HG03025 (cell line): ENCODE results near the gene GAGE1.
"Not testable (repeated sequence)": the region's sequence is repeated elsewhere in the genome, so short reads cannot be mapped to it uniquely, and the experiment has no call there.

ENCODE experiments used
- ATAC-seq: cut with Tn5 transposase; IDR thresholded peaks from one replicate; pipeline ENCODE4 v1.9.1; 2021; ENCODE audit warnings: mild to moderate bottlenecking, moderate library complexity; ENCODE audit not compliant: unreplicated experiment, low FRiP score

GAGE1 gene, protein sequence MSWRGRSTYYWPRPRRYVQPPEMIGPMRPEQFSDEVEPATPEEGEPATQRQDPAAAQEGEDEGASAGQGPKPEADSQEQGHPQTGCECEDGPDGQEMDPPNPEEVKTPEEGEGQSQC

GRCh38 chrX:49598720-49599119 is at the start of gene GAGE1:
GAGE1 (plus strand) TSS chrX:49599020; CDS start chrX:49600175, 1,155 bp downstream.
- not testable (repeated sequence) for ATAC-seq

GRCh38 chrX:49550989-49551388 is 47.8 kb upstream of the GAGE1 start, which contains the start of gene GAGE12E:
GAGE12E (plus strand) TSS chrX:49551289; CDS start chrX:49552444, 1,155 bp downstream.
- not testable (repeated sequence) for ATAC-seq

DNA sequence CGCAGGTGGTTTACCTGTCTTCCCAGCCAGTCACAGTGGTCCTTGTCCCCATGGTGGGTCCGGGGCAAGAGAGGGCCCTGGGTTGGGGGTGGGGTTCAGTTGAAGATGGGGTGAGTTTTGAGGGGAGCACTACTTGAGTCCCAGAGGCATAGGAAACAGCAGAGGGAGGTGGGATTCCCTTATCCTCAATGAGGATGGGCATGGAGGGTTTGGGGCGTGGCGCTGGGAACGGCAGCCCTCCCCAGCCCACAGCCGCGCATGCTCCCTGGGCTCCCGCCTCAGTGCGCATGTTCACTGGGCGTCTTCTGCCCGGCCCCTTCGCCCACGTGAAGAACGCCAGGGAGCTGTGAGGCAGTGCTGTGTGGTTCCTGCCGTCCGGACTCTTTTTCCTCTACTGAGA is 38.3 kb upstream of the GAGE1 start, which contains the start of gene GAGE12F:
TSS of gene GAGE12F (plus strand) at position 301 of the 400 bp plus-strand sequence. CDS start 1,155 bp downstream, outside the sequence.
- ATAC-seq, result not testable (repeated sequence)

- not testable (repeated sequence) for ATAC-seq
Observed at GRCh38 chrX:49568728-49569127, 30.1 kb upstream of the GAGE1 start.

GRCh38 chrX:49569152-49569551 is 29.7 kb upstream of the GAGE1 start:
- not testable (repeated sequence) for ATAC-seq

DNA sequence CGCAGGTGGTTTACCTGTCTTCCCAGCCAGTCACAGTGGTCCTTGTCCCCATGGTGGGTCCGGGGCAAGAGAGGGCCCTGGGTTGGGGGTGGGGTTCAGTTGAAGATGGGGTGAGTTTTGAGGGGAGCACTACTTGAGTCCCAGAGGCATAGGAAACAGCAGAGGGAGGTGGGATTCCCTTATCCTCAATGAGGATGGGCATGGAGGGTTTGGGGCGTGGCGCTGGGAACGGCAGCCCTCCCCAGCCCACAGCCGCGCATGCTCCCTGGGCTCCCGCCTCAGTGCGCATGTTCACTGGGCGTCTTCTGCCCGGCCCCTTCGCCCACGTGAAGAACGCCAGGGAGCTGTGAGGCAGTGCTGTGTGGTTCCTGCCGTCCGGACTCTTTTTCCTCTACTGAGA is 28.7 kb upstream of the GAGE1 start, which contains the start of gene GAGE12G:
TSS of gene GAGE12G (plus strand) at position 301 of the 400 bp plus-strand sequence. CDS start 1,155 bp downstream, outside the sequence.
- ATAC-seq, result not testable (repeated sequence)

DNA sequence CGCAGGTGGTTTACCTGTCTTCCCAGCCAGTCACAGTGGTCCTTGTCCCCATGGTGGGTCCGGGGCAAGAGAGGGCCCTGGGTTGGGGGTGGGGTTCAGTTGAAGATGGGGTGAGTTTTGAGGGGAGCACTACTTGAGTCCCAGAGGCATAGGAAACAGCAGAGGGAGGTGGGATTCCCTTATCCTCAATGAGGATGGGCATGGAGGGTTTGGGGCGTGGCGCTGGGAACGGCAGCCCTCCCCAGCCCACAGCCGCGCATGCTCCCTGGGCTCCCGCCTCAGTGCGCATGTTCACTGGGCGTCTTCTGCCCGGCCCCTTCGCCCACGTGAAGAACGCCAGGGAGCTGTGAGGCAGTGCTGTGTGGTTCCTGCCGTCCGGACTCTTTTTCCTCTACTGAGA is 19.2 kb upstream of the GAGE1 start, which contains the start of gene GAGE12H:
TSS of gene GAGE12H (plus strand) at position 301 of the 400 bp plus-strand sequence. CDS start 1,155 bp downstream, outside the sequence.
- not testable (repeated sequence) for ATAC-seq

GRCh38 chrX:49589196-49589595 is 9.6 kb upstream of the GAGE1 start, which contains the start of gene GAGE2A:
GAGE2A (plus strand) TSS chrX:49589496; CDS start chrX:49590651, 1,155 bp downstream.
- ATAC-seq, result not testable (repeated sequence)

DNA sequence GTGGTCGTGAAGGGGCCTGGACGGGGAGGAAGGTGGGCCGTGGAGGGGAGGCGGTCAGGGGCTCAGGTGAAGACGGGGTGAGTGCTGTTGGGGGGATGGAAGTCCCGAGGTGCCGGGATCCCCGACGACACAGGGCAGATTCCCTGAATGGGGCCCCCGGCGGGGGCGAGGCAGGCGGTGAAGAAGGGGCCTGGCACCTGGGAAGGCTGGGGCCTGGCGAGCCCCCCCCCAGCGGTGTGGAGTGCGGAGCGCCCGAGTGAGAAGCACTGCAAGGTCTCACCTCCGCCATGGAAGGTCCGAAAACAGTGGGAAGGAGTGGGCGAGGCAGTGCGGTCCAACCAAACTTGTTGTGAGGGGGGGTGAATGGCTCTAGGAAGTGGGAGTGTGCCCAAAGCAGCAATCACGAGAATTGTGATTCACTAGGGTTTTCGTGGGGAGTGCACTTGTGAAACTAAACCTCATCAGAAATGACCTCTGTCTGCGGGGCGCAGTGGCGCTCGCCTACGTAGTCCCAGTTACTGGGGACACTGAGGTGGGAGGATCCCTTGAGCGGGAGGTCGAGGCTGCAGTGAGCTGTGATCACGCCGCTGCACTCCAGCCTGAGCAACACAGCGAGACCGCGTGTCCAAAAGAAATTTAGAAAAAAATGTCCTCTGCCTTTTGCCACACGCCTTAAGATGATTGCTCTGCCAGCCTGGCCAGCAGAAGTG is 8.9 kb upstream of the GAGE1 start:
- ATAC-seq, result not testable (repeated sequence)

DNA sequence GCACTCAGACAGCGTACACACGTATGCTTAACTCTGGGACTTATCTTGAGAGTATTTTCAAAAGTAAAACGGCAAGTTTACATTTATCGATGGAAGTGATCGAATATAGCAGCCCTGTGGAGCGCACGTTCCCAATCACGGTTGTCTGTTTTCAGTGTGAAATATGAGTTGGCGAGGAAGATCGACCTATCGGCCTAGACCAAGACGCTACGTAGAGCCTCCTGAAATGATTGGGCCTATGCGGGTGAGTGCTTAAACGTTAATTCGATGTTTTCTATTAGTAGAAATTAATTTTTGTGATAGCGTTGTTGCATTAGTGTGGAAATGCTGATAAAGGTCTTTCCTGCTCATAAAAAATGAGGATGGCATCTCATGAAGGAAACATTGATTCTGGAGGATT is 8.3 kb upstream of the GAGE1 start:
- ATAC-seq, result not testable (repeated sequence)

DNA sequence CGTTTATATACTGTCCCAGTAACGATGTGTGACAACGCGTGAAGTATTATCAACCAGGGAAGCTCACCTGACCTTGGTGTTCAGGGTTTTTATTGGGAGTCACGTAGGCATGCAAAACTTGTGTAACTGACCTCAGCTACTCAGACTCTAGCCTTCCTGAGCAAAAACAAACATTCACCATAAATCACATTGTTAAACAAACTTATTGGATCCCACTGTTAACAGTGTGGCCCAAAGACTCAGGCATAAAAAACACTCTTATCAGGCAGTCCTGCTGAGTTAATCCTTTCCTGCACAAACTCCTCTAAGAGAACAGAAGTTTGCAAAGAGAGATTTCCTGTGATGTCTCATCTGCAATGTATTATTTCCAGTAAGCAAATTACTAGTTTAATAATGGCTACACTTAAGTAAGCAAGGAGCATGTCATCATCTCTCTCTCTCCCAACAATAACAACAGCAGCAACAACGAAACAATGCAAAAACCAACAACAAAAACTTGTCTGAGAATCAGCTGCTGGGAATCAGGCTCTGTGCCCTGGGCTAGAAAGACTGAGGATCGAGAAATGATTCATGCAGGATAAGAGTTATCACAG is 12.0 kb downstream of the GAGE1 start:
- ATAC-seq, result no peak

GRCh38 chrX:49618574-49618973 is 19.8 kb downstream of the GAGE1 start:
- no peak for ATAC-seq

DNA sequence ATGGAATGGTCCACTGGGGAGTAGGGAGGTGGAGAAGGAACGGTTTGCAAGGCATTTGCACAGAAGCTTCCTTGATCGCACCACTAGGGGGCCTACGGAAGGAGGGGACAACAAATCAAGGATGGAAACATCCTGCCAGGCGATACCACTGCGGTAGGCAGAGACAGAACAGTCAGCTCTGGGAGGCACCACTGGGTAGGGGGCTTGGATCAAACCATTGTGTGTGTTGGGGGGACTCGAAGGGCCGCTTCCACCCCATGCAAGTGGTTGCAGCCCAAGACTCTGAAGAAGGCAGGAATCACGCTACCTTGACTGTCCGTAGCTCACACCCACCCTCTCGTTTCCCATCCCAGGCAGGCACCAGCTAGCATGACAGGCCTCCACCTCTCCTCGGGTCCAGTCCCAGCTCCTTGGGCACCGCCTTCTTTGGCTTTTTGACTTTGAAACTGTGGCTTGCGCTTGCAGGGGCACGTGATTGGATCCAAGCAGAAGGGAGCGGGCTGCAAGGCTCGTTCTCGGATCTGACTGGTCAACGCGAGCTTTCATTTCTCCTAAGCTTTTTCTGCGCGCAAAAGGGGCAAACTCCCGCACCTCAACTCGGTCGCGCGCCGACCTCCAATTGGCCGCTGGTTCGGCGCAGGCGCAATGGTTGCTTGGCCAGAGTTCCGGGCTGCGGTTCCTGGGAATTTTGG is 28.4 kb downstream of the GAGE1 start:
- ATAC-seq, result no peak

- ATAC-seq, result no peak
Observed at GRCh38 chrX:49644991-49645637, 46.3 kb downstream of the GAGE1 start.

DNA sequence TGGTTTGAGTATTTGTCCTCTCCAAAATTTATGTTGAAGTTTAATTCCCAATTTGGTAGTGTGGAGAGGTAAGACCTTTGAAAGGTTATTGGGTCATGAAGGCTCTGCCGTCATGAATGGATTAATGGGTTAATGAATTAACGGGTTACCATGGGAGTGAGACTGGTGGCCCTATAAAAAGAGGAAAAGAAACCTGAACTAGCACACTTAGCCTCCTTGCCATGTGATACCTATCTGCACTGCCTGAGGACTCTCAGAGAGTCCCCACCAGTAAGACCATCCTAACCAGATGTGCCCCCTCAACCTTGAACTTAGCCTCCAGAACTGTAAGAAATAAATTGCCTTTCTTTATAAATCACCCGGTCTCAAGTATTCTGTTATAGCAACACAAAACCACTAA is 57.7 kb downstream of the GAGE1 start:
- ATAC-seq, result no peak
